HL-60 (cell line): ENCODE measurements around the gene NR3C2.

Source experiments
- DNase-seq, 2 experiments: peaks; one replicate each; pipeline ENCODE4 v3.0.0-alpha.2; 2010 to 2020; ENCODE audit warnings: low read depth in 1 of 2, low spot score in 1 of 2
- H3K27ac ChIP-seq: fragments of 250-450 bp; sonication (Bioruptor Pico); replicated peaks from 2 replicates; pipeline ENCODE4 v1.5.1; 2020; ENCODE audit warnings: mild to moderate bottlenecking, moderate library complexity
- H3K27me3 ChIP-seq: fragments of 250-450 bp; sonication (Bioruptor Pico); 2 replicates; pipeline ENCODE4 v1.5.1; 2021; ENCODE audit warnings: mild to moderate bottlenecking, moderate library complexity; ENCODE audit not compliant: insufficient read depth, poor library complexity, severe bottlenecking
- H3K4me3 ChIP-seq: replicated peaks from 2 replicates; pipeline ENCODE4 v1.5.1; 2011; ENCODE audit warnings: mild to moderate bottlenecking, control low read depth, low read length; ENCODE audit not compliant: insufficient read depth
- CTCF ChIP-seq: IDR thresholded peaks from one replicate; pipeline ENCODE4 v1.5.1; 2011; ENCODE audit warnings: low read length, control low read depth, inconsistent platforms; ENCODE audit not compliant: insufficient read depth
- GABPA ChIP-seq: IDR thresholded peaks from 2 replicates; pipeline ENCODE4 v1.6.1; 2012; ENCODE audit warnings: low read depth
- POLR2AphosphoS5 ChIP-seq: IDR thresholded peaks from 2 replicates; pipeline ENCODE4 v1.6.1; 2012; ENCODE audit warnings: low read depth
- REST ChIP-seq: IDR thresholded peaks from 2 replicates; pipeline ENCODE4 v1.6.1; 2012; ENCODE audit warnings: low read depth; ENCODE audit not compliant: insufficient replicate concordance
- SPI1 ChIP-seq: IDR thresholded peaks from 2 replicates; pipeline ENCODE4 v1.6.1; 2012; ENCODE audit warnings: low read depth, mild to moderate bottlenecking, borderline replicate concordance

NR3C2 gene

GRCh38 chr4:148118633-148119032 is 323.6 kb downstream of the NR3C2 start:
- no peak for TF ChIP-seq SPI1
- no peak for TF ChIP-seq CTCF
- TF ChIP-seq GABPA, result no peak
- TF ChIP-seq REST, result no peak
- no peak for TF ChIP-seq POLR2AphosphoS5
- no peak for DNase-seq
- Histone ChIP-seq H3K27ac (no peak overlapping the region), H3K4me3 (no peak overlapping the region), H3K27me3 (no peaks in the 10 kb centered on the region)

- no peak for DNase-seq
- Histone ChIP-seq H3K27me3 (no peaks in the 10 kb centered on the region), H3K4me3 (no peak overlapping the region), H3K27ac (no peak overlapping the region)
- TF ChIP-seq CTCF (no peak), GABPA (no peak), REST (no peak), POLR2AphosphoS5 (no peak), SPI1 (no peak)
Observed at GRCh38 chr4:148118179-148118578, 324.0 kb downstream of the NR3C2 start.

GRCh38 chr4:148116969-148117368 is 325.2 kb downstream of the NR3C2 start:
- Histone ChIP-seq H3K4me3 (no peak overlapping the region), H3K27ac (no peak overlapping the region), H3K27me3 (no peaks in the 10 kb centered on the region)
- TF ChIP-seq CTCF (no peak), REST (no peak), GABPA (no peak), SPI1 (no peak), POLR2AphosphoS5 (no peak)
- DNase-seq, result no peak
